GM12878 (cell line): ENCODE data around the gene TMEM150B. TPM values are rescaled to one million over a fixed set of nuclear protein-coding genes. Genes with fewer than 3 reads are reported as not detected.

ENCODE experiments used
- ATAC-seq: fragments of 200-7000 bp; cut with Tn5 transposase; 3 replicates; pipeline ENCODE4 v1.9.1; 2020; ENCODE audit warnings: mild to moderate bottlenecking, moderate library complexity
- BruUV-seq: library from RNA; stranded (reverse); fragments of 400-500 nt; replicated peaks from 2 replicates; lab custom pipeline; 2021; lab: Mats Ljungman, UMichigan
- CTCF ChIA-PET: fragments of 300-600 bp; sonication (Branson Sonifier 250); formaldehyde crosslinking; extraction: SDS; loops from one replicate; lab custom pipeline; 2021; ENCODE audit warnings: inconsistent platforms; lab: Yijun Ruan, JAX
- POLR2A ChIA-PET: fragments of 350-600 bp; formaldehyde crosslinking; extraction: SDS; loops from one replicate; lab custom pipeline; 2021; ENCODE audit warnings: inconsistent platforms; lab: Charles Lee
- RAD21 ChIA-PET: fragments of 300-600 bp; sonication (Branson Sonifier 250); formaldehyde crosslinking; loops from one replicate; lab custom pipeline; 2023; ENCODE audit warnings: antibody characterized with exemption; ENCODE audit not compliant: unreplicated experiment; lab: Charles Lee
- SMC1A ChIA-PET: fragments of 300-600 bp; sonication (Branson Sonifier 250); formaldehyde crosslinking; loops from one replicate; lab custom pipeline; 2023; ENCODE audit not compliant: unreplicated experiment, uncharacterized antibody; lab: Charles Lee
- DNase-seq: peaks from one replicate; pipeline ENCODE4 v3.0.0-alpha.2; 2011; ENCODE audit warnings: low read depth, low spot score
- FAIRE-seq: peaks from 3 replicates; lab custom pipeline; 2011; peaks lifted over from hg19 to GRCh38; lab: Jason Lieb, UNC
- H2AFZ ChIP-seq: 2 replicates; pipeline ENCODE4 v1.6.0; 2011; ENCODE audit warnings: low read depth, low read length, control low read depth; ENCODE audit not compliant: control insufficient read depth
- H3K27ac ChIP-seq: 2 replicates; pipeline ENCODE4 v1.5.1; 2011; ENCODE audit warnings: control low read depth; ENCODE audit not compliant: control insufficient read depth, insufficient read depth
- H3K27me3 ChIP-seq, 2 experiments: replicated peaks in 1 of 2; 2 replicates each; pipeline versions ENCODE4 v1.6.0 to v1.6.1; 2011; ENCODE audit warnings: low read length in 1 of 2; ENCODE audit not compliant: control insufficient read depth in 2 of 2, insufficient read depth in 2 of 2
- H3K36me3 ChIP-seq, 2 experiments: 2 replicates each; pipeline ENCODE4 v1.5.1; 2011; ENCODE audit warnings: low read length in 1 of 2; ENCODE audit not compliant: control insufficient read depth in 2 of 2, insufficient read depth in 2 of 2
- H3K4me1 ChIP-seq: 2 replicates; pipeline ENCODE4 v1.6.1; 2011; ENCODE audit warnings: mild to moderate bottlenecking, low read length, moderate library complexity, mixed read lengths; ENCODE audit not compliant: control insufficient read depth, insufficient read depth
- H3K4me2 ChIP-seq: 2 replicates; pipeline ENCODE4 v1.6.0; 2011; ENCODE audit warnings: control low read depth; ENCODE audit not compliant: control insufficient read depth, insufficient read depth
- H3K4me3 ChIP-seq: fragments of 200-600 bp; sonication (generic); 2 replicates; pipeline ENCODE4 v1.5.1; 2016
- H3K79me2 ChIP-seq: 2 replicates; pipeline ENCODE4 v1.6.0; 2011; ENCODE audit warnings: low read length; ENCODE audit not compliant: control insufficient read depth, insufficient read depth
- H3K9ac ChIP-seq: 2 replicates; pipeline ENCODE4 v1.8.0; 2011; ENCODE audit warnings: low read length, control low read depth, mixed read lengths; ENCODE audit not compliant: control insufficient read depth, insufficient read depth
- H3K9me3 ChIP-seq: replicated peaks from 3 replicates; pipeline ENCODE4 v1.5.1; 2011; ENCODE audit warnings: mild to moderate bottlenecking, low read length; ENCODE audit not compliant: control insufficient read depth, insufficient read depth
- H4K20me1 ChIP-seq: 2 replicates; pipeline ENCODE4 v1.6.0; 2011; ENCODE audit not compliant: control insufficient read depth, insufficient read depth
- BACH1 ChIP-seq: fragments of 450-650 bp; IDR thresholded peaks from 2 replicates; pipeline ENCODE4 v1.6.1; 2017; ENCODE audit warnings: mild to moderate bottlenecking, borderline replicate concordance
- IRF4 ChIP-seq: IDR thresholded peaks from 2 replicates; pipeline ENCODE4 v1.6.1; 2011; ENCODE audit warnings: low read depth, low read length
- MEF2A ChIP-seq: IDR thresholded peaks from 2 replicates; pipeline ENCODE4 v1.6.1; 2011; ENCODE audit warnings: low read depth, mild to moderate bottlenecking, low read length, moderate library complexity; ENCODE audit not compliant: insufficient read depth
- WRNIP1 ChIP-seq: IDR thresholded peaks from 2 replicates; pipeline ENCODE4 v1.6.1; 2011; ENCODE audit warnings: low read depth, low read length, improper control_type of control experiment, borderline replicate concordance
- ZZZ3 ChIP-seq: IDR thresholded peaks from 2 replicates; pipeline ENCODE4 v1.6.1; 2011; ENCODE audit warnings: low read depth; ENCODE audit not compliant: control insufficient read depth, insufficient read length
- WGBS: methylation state at CpG from one replicate; pipeline ENCODE4 v1.1.6; 2016; ENCODE audit warnings: low lambda C conversion rate; ENCODE audit not compliant: insufficient replicate concordance, insufficient coverage; ENCODE audit errors: missing lambda C conversion rate; 5-methylcytosine and 5-hydroxymethylcytosine counted together
- in situ Hi-C: fragments of 300-500 bp; cut with MboI; formaldehyde crosslinking; loops from 9 replicates; pipeline ENCODE4 v1.14.3; 2018; ENCODE audit warnings: mixed read lengths
- intact Hi-C: fragments of 100-400 bp; cut with micrococcal nuclease; formaldehyde crosslinking; loops from one replicate; pipeline ENCODE4 v1.14.2; 2022; ENCODE audit not compliant: unreplicated experiment
- polyA plus RNA-seq, 11 experiments: library from polyadenylated mRNA; depleted of rRNA in 4 of 11; unstranded in 6 of 11; stranded (reverse) in 5 of 11; fragments of >200 nt; fragmentation: Nextera tagmentation in 4 of 11; fragmentation: Illumina TruSeq in 1 of 11; extraction: Ambion mirVana in 4 of 11; extraction: Trizol in 1 of 11; gene quantifications; 1 replicate in 1 of 11; 2 replicates in 10 of 11; pipeline versions ENCODE4 v1.2.1 to v1.2.3, GENCODE V29; 2011 to 2016; ENCODE audit warnings: inconsistent platforms in 2 of 11, missing spikeins in 2 of 11, low read depth in 1 of 11
- total RNA-seq, 4 experiments: library from RNA; depleted of rRNA in 3 of 4; stranded (reverse); fragments of >200 nt in 3 of 4; fragmentation: Illumina TruSeq in 1 of 4; extraction: Trizol in 1 of 4; gene quantifications; 2 replicates each; pipeline versions ENCODE4 v1.2.1 to v1.2.3, GENCODE V29; 2013 to 2021

Gene TMEM150B
- total and polyA plus RNA-seq, 10 of the 15 experiments (the other 5 are each of a cell fraction or from before 2014, with no cell fraction given) = 0.09 to 0.23 (median 0.18) TPM; not detected in 6

DNA sequence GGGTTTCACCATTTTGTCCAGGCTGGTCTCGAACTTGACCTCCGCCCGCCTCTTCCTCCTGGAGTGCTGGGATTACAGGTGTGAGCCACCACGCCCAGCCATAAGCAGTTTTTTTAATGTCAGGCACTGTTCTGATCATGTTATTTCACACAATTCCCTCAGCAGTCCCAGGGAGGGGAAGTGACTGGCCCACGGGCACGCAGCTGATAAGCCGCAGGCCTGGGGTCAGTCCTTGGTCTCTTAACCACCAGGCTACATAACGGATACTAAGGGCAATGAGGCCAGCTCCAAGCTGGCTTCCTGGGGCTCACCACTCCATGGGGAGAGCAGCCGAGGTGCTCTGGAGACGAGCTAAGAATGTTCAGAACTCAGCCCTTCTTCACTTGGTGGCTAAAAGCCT, 27.9 kb downstream of the TMEM150B start:
- POLR2A ChIA-PET = no interaction called here
- DNase-seq (no peak), FAIRE-seq (no peak), ATAC-seq (no peak)
- Histone ChIP-seq H4K20me1 (no peaks in the 10 kb centered on the region), H3K9me3 (no peaks in the 10 kb centered on the region), H3K36me3 (no peaks in the 10 kb centered on the region), H3K4me3 (no peak overlapping the region), H3K9ac (no peak overlapping the region), H3K4me1 (peaks cover 11% of the 10 kb centered on the region), H3K27ac (no peak overlapping the region), H3K79me2 (no peaks in the 10 kb centered on the region), H3K4me2 (no peak overlapping the region), H3K27me3 (no peaks in the 10 kb centered on the region), H2AFZ (no peak overlapping the region)
- no TSS peak for BruUV-seq
- no peak for TF ChIP-seq IRF4
- CTCF ChIA-PET = interaction anchor here (1.0 to 1.1 kb wide), 2 partner anchors 87 to 206 kb away, joined by 3 read pairs; partner anchors contain the start of gene TMEM238
- intact Hi-C loops = no loop called here
- in situ Hi-C loops = no loop called here
- SMC1A ChIA-PET = no interaction called here
- RAD21 ChIA-PET = no interaction called here
- WGBS = 80% methylated on average over 10 of the region's 10 CpGs

DNA sequence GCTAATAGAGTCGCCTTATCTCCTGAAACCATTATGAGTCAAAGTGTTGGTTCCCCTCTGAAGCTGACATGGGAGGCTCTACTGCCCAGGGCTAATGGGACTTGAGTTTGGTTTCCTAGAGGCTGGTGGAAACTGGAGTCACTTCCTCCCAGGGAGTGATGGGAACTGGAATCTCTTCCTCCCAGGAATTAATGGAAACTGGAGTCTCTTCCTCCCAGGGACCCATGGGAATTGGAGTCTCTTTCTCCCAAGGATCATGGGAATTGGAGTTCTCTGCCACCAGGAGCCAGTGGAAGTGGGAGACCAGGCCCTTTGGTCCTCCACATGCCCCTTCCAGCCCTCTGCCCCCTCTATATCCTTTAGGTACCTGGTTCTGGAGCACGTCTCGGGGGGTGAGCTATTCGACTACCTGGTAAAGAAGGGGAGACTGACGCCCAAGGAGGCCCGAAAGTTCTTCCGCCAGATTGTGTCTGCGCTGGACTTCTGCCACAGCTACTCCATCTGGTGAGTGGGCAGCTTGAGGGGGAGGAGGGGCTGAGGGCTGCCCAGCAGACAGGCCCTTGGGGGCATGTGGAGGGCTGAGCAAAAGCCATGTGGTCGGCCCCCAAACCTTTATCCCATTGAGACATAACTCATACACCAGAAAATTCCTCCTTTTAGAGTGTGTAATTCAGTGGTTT, 35.9 kb downstream of the TMEM150B start:
- no peak overlapping the region for H3K27ac ChIP-seq
- SMC1A ChIA-PET = no interaction called here
- H3K9ac ChIP-seq = no peak overlapping the region
- no TSS peak for BruUV-seq
- H3K4me2 ChIP-seq = no peak overlapping the region
- in situ Hi-C loops (no loop called here), intact Hi-C loops (no loop called here)
- POLR2A ChIA-PET = no interaction called here
- RAD21 ChIA-PET = no interaction called here
- CTCF ChIA-PET = interaction anchor here (4.5 kb wide), 1 partner anchor 12 kb away, joined by 34 read pairs; no protein-coding TSS in a partner anchor
- FAIRE-seq (no peak), DNase-seq (no peak), ATAC-seq (no peak)
- no peaks in the 10 kb centered on the region for H3K4me1 ChIP-seq
- TF ChIP-seq MEF2A (no peak), WRNIP1 (no peak), ZZZ3 (no peak), BACH1 (no peak)
- no peaks in the 10 kb centered on the region for H3K36me3 ChIP-seq
- no peaks in the 10 kb centered on the region for H3K9me3 ChIP-seq
- no peaks in the 10 kb centered on the region for H3K27me3 ChIP-seq
- no peak overlapping the region for H3K4me3 ChIP-seq
- H2AFZ ChIP-seq = no peak overlapping the region
- no peaks in the 10 kb centered on the region for H3K79me2 ChIP-seq
- 43% methylated on average over 9 of the region's 9 CpGs for WGBS
- H4K20me1 ChIP-seq = no peaks in the 10 kb centered on the region
